GM19328 (cell line): ENCODE measurements around the gene BDH1.
"Not testable (repeated sequence)": the region's sequence is repeated elsewhere in the genome, so short reads cannot be mapped to it uniquely, and the experiment has no call there.

Source experiments
- ATAC-seq: cut with Tn5 transposase; IDR thresholded peaks from one replicate; pipeline ENCODE4 v1.9.1; 2021; ENCODE audit warnings: mild to moderate bottlenecking, moderate library complexity; ENCODE audit not compliant: unreplicated experiment

The BDH1 gene

GRCh38 chr3:197555281-197556261, at the start of gene BDH1:
BDH1 (minus strand) TSS chr3:197555968; CDS start chr3:197546443, 9,525 bp downstream.
- peak; percentile 32 for ATAC-seq

- no peak for ATAC-seq
Observed at GRCh38 chr3:197603317-197603933, 47.7 kb upstream of the BDH1 start.

- not testable (repeated sequence) for ATAC-seq
Observed at GRCh38 chr3:197602351-197602750, 46.6 kb upstream of the BDH1 start.

- not testable (repeated sequence) for ATAC-seq
Observed at GRCh38 chr3:197601566-197601840, 45.7 kb upstream of the BDH1 start.

- ATAC-seq, result no peak
Observed at GRCh38 chr3:197600796-197601565, 45.2 kb upstream of the BDH1 start.

GRCh38 chr3:197599089-197599765, 43.5 kb upstream of the BDH1 start:
- peak; percentile 84 for ATAC-seq

GRCh38 chr3:197598404-197598980, 42.7 kb upstream of the BDH1 start:
- ATAC-seq, result no peak

- no peak for ATAC-seq
Observed at GRCh38 chr3:197597335-197597734, 41.6 kb upstream of the BDH1 start.

- ATAC-seq, result no peak
Observed at GRCh38 chr3:197595470-197596185, 39.9 kb upstream of the BDH1 start.

GRCh38 chr3:197593046-197593380, 37.2 kb upstream of the BDH1 start:
- no peak for ATAC-seq

GRCh38 chr3:197592361-197593045, 36.7 kb upstream of the BDH1 start:
- ATAC-seq, result no peak

GRCh38 chr3:197591816-197592215, 36.0 kb upstream of the BDH1 start:
- ATAC-seq, result no peak

- no peak for ATAC-seq
Observed at GRCh38 chr3:197590313-197590962, 34.7 kb upstream of the BDH1 start.

GRCh38 chr3:197589545-197589944, 33.8 kb upstream of the BDH1 start:
- no peak for ATAC-seq

- not testable (repeated sequence) for ATAC-seq
Observed at GRCh38 chr3:197586768-197587167, 31.0 kb upstream of the BDH1 start.

GRCh38 chr3:197586181-197586580, 30.4 kb upstream of the BDH1 start:
- ATAC-seq, result no peak

GRCh38 chr3:197584733-197585132, 29.0 kb upstream of the BDH1 start:
- ATAC-seq, result no peak

GRCh38 chr3:197583371-197583770, 27.6 kb upstream of the BDH1 start:
- no peak for ATAC-seq

- ATAC-seq, result no peak
Observed at GRCh38 chr3:197580253-197580691, 24.5 kb upstream of the BDH1 start.
